DOHH2 (cell line): ENCODE measurements around the gene ZDHHC13.

Experiments used
- CTCF ChIP-seq: fragments of 200-600 bp; sonication (generic); IDR thresholded peaks from one replicate; pipeline ENCODE4 v1.5.1; 2014; ENCODE audit warnings: antibody characterized with exemption, mild to moderate bottlenecking, low read depth, low read length; ENCODE audit not compliant: poor library complexity, severe bottlenecking
- EZH2phosphoT487 ChIP-seq: fragments of 200-600 bp; sonication (generic); IDR thresholded peaks from 2 replicates; pipeline ENCODE4 v1.6.1; 2017; ENCODE audit warnings: borderline replicate concordance, mild to moderate bottlenecking, antibody characterized with exemption, low read length, moderate library complexity, mixed read lengths

GRCh38 chr11:19094859-19095258 lies 22.1 kb upstream of the ZDHHC13 start:
- TF ChIP-seq CTCF: no peak
- TF ChIP-seq EZH2phosphoT487: no peak
